PC-3 (cell line): Measurements from ENCODE around the gene HS2ST1.

Experiments used
- EZH2 ChIP-seq: fragments of 300-600 bp; sonication (generic); IDR thresholded peaks from one replicate; pipeline ENCODE4 v1.6.1; 2017; ENCODE audit warnings: antibody characterized with exemption, mild to moderate bottlenecking, low read length; ENCODE audit not compliant: unreplicated experiment
- TF ChIP-seq, protein P1 (sequence below): fragments of 300-600 bp; sonication (generic); conservative IDR thresholded peaks from 2 replicates; pipeline ENCODE4 v1.5.1; 2017; ENCODE audit warnings: antibody characterized with exemption, low read depth, mild to moderate bottlenecking, low read length

DNA sequence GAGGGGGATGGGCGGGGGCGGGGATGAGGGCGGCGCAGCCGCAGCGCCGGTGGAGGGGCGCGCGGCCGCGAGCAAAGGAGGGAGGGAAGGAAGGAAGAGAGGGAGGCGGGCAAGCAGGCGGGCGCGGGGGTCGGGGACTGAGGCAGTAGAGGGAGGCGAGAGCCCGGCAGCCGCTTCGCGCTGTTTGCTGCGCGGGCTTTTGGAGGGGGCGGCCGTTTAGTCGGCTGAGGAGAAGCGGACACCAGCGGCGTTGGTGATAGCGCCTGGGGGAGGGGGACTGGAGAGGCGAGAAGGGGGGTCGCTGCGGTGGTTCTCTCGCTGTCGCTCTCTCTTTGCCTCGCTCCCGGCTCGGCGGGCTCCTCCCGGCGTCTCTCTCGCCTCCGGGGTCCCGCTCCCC is at the start of gene HS2ST1:
- TF ChIP-seq, protein P1, sequence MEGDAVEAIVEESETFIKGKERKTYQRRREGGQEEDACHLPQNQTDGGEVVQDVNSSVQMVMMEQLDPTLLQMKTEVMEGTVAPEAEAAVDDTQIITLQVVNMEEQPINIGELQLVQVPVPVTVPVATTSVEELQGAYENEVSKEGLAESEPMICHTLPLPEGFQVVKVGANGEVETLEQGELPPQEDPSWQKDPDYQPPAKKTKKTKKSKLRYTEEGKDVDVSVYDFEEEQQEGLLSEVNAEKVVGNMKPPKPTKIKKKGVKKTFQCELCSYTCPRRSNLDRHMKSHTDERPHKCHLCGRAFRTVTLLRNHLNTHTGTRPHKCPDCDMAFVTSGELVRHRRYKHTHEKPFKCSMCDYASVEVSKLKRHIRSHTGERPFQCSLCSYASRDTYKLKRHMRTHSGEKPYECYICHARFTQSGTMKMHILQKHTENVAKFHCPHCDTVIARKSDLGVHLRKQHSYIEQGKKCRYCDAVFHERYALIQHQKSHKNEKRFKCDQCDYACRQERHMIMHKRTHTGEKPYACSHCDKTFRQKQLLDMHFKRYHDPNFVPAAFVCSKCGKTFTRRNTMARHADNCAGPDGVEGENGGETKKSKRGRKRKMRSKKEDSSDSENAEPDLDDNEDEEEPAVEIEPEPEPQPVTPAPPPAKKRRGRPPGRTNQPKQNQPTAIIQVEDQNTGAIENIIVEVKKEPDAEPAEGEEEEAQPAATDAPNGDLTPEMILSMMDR, result no peak
- no peak for TF ChIP-seq EZH2
